Epidermal melanocyte (primary cell): ENCODE results near the gene PGAM4.
"Not testable (repeated sequence)": the region's sequence is repeated elsewhere in the genome, so short reads cannot be mapped to it uniquely, and the experiment has no call there.

ENCODE experiments used
- DNase-seq: peaks from one replicate; pipeline ENCODE4 v3.0.0; 2011; ENCODE audit warnings: low spot score; ENCODE audit not compliant: insufficient read length

The PGAM4 gene

GRCh38 chrX:77925764-77926163 is 43.7 kb downstream of the PGAM4 start:
- no peak for DNase-seq

GRCh38 chrX:77924320-77924859 is 45.0 kb downstream of the PGAM4 start:
- DNase-seq: no peak

- no peak for DNase-seq
These were observed 46.7 kb downstream of the PGAM4 start for GRCh38 chrX:77922787-77923186.

- not testable (repeated sequence) for DNase-seq
These were observed 50.1 kb downstream of the PGAM4 start for GRCh38 chrX:77919370-77919769.

GRCh38 chrX:77918568-77918967 is 50.9 kb downstream of the PGAM4 start:
- DNase-seq: no peak
